CD4-positive, alpha-beta T cell treated with Interleukin-12 subunit alpha and Interleukin-12 subunit beta, for 1 hour (primary cell): ENCODE measurements around the gene PHEX.

Experiments
- DNase-seq: peaks from one replicate; pipeline ENCODE4 v3.0.0-alpha.2; 2020

Gene PHEX

GRCh38 chrX:22041907-22042530, 9.9 kb downstream of the PHEX start:
- no peak for DNase-seq

- DNase-seq: no peak
Observed at GRCh38 chrX:22043872-22044271, 11.7 kb downstream of the PHEX start.

- DNase-seq: no peak
Observed at GRCh38 chrX:22047468-22047867, 15.3 kb downstream of the PHEX start.

GRCh38 chrX:22053481-22053880, 21.4 kb downstream of the PHEX start:
- no peak for DNase-seq

- DNase-seq: no peak
Observed at GRCh38 chrX:22056235-22056634, 24.1 kb downstream of the PHEX start.

- no peak for DNase-seq
Observed at GRCh38 chrX:22057667-22058066, 25.5 kb downstream of the PHEX start.

GRCh38 chrX:22059775-22060174, 27.6 kb downstream of the PHEX start:
- no peak for DNase-seq

- no peak for DNase-seq
Observed at GRCh38 chrX:22060415-22061280, 28.5 kb downstream of the PHEX start.

- DNase-seq: no peak
Observed at GRCh38 chrX:22063284-22063683, 31.2 kb downstream of the PHEX start.

GRCh38 chrX:22069586-22069985, 37.5 kb downstream of the PHEX start:
- no peak for DNase-seq

- no peak for DNase-seq
Observed at GRCh38 chrX:22073928-22074327, 41.8 kb downstream of the PHEX start.

- no peak for DNase-seq
Observed at GRCh38 chrX:22078117-22078516, 46.0 kb downstream of the PHEX start.

GRCh38 chrX:22081475-22082092, 49.5 kb downstream of the PHEX start:
- DNase-seq: peak; percentile 32

- no peak for DNase-seq
Observed at GRCh38 chrX:22086003-22086402, 53.9 kb downstream of the PHEX start.

- DNase-seq: no peak
Observed at GRCh38 chrX:22087011-22087557, 55.0 kb downstream of the PHEX start.

GRCh38 chrX:22088326-22088725, 56.2 kb downstream of the PHEX start:
- DNase-seq: no peak

GRCh38 chrX:22090181-22090580, 58.1 kb downstream of the PHEX start:
- no peak for DNase-seq

GRCh38 chrX:22093550-22093949, 61.4 kb downstream of the PHEX start:
- DNase-seq: no peak

GRCh38 chrX:22095286-22095685, 63.2 kb downstream of the PHEX start:
- DNase-seq: no peak

GRCh38 chrX:22095856-22096255, 63.7 kb downstream of the PHEX start:
- no peak for DNase-seq

- DNase-seq: no peak
Observed at GRCh38 chrX:22097012-22097694, 65.0 kb downstream of the PHEX start.

GRCh38 chrX:22105231-22105630, 73.1 kb downstream of the PHEX start:
- no peak for DNase-seq

GRCh38 chrX:22105971-22106370, 73.8 kb downstream of the PHEX start:
- DNase-seq: no peak
